ENCODE results near the gene EFCAB3.
A peak's percentile ranks its signal among the peaks of the same experiment; 100 is the strongest.
"Not testable (repeated sequence)": the region's sequence is repeated elsewhere in the genome, so short reads cannot be mapped to it uniquely, and the experiment has no call there.

The EFCAB3 gene

GRCh38 chr17:62380253-62380652, at the start of gene EFCAB3:
Gene EFCAB3 (plus strand): TSS chr17:62380553. CDS start chr17:62382980, 2,427 bp downstream.
- no peak for DNase-seq (ENCODE audit: low spot score)

DNA sequence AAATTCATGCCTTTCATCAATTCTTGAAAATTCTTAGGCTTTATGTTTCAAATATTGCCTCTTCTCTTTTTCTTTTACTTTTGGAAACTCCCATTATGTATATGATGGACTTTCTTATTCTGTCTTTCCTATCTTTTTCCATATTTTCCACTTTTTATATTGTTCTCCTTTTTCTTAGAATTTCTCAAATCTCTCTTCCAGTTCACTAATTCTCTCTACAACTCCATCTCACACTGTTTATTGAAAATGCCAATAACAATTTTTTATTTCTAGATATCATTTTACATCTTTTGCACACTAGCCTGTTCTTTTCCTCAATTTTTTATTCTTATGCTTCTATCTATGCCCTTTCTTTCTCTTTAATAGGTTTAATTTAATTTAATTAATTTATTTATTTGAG, 43.8 kb upstream of the EFCAB3 start:
- DNase-seq (ENCODE audit: low spot score), result no peak

- no peak for DNase-seq (ENCODE audit: low spot score)
Observed at GRCh38 chr17:62343764-62344270, 36.5 kb upstream of the EFCAB3 start.

- DNase-seq (ENCODE audit: low spot score), result no peak
Observed at GRCh38 chr17:62351176-62351575, 29.2 kb upstream of the EFCAB3 start.

DNA sequence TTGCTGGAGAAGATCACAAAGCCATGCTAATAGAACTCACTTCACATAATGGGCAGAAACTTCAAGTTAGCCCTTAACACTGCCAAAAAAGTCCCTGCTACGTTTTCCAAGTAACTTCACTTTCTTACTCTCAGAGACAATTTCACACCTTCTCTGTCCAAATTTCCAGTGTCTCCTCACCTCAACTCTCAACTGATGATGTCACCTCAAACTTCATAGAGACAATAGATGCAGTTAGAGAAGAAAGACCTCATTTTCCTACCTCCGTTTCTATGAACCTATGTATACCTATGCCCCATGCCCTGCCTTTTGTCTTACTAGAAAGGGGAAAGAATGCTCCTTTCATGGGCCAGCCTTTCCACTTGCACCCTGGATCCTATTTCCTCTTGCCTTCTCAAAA, 14.2 kb upstream of the EFCAB3 start:
- no peak for DNase-seq (ENCODE audit: low spot score)

DNA sequence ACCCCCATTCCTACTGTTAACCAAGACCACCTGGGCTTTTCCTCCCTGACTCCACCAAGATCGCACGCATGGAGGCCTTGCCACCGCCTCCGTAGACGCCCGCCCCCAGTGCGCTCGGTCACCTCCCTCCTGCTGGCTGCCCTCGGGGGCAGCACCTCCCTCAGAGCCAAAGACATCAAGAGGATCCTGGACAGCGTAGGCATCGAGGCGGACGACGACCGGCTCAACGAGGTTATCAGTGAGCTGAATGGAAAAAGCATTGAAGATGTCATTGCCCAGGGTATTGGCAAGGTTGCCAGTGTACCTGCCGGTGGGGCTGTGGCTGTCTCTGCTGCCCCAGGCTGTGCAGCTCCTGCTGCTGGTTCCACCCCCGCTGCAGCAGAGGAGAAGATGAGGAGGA, 1.2 kb downstream of the EFCAB3 start:
- DNase-seq (ENCODE audit: low spot score), result no peak

- DNase-seq (ENCODE audit: low spot score), result no peak
Observed at GRCh38 chr17:62388856-62389255, 8.5 kb downstream of the EFCAB3 start.

DNA sequence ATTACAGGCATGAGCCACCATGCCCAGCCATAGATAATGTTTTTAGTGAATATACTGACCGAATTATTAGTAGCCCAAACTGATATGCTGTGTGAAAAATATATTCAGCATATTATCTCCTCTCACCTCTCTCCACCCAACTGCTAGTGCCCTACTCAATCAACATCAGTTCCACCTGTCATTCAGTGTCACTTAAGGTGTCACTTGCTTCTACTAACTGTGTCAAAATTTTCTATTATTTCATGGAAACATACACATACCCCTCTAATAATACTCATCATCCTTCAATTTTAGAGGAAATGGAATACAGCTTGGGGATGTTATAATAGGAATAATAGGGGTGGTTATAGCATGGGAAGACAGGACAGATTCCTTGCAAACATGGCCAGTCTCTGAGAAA, 12.6 kb downstream of the EFCAB3 start:
- no peak for DNase-seq (ENCODE audit: low spot score)

- no peak for DNase-seq (ENCODE audit: low spot score)
Observed at GRCh38 chr17:62398891-62399290, 18.5 kb downstream of the EFCAB3 start.

DNA sequence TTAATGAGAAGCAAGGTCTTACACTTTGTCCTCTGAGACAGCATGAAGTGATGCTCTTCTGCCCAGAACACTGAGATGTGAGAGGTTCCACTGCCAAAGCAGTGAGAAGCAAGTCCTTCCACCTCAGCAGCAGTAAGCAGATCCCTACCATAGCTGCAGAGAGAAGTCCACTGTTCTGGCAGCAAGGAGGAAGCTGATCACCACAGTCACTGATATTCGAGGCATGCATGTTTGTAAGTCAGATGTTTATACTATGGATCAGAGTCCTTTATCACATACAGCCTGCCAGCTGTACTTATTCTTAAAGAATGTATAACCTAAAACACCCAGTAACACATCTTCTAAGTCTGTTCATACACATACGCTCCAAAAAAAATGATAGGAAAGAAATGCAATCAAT, 25.1 kb downstream of the EFCAB3 start:
- no peak for DNase-seq (ENCODE audit: low spot score)

DNA sequence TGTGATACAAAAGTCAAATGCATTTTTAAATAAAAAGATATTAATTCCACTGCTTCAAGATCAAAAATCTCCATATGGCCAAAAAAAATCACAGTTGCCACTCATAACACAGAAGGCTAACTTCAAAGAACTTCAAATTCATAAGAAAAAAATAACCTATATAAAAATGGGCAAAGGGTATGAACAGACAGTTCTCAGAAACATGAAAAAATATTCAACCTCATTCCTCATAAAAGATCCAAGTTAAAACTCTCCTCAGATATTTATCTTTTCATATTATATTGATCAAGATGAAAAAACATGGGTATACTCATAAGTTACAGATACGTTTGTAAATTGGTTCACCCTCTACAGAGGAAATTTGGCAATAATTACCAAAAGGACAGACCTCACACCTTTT, 32.7 kb downstream of the EFCAB3 start:
- not testable (repeated sequence) for DNase-seq (ENCODE audit: low spot score)

- DNase-seq (ENCODE audit: low spot score), result peak; percentile 77
Observed at GRCh38 chr17:62423647-62424461, 43.5 kb downstream of the EFCAB3 start, which contains the start of gene METTL2A. Gene METTL2A (plus strand): TSS chr17:62423897. CDS start chr17:62423903, 6 bp downstream.

GRCh38 chr17:62426214-62426613, 45.9 kb downstream of the EFCAB3 start:
- not testable (repeated sequence) for DNase-seq (ENCODE audit: low spot score)

DNA sequence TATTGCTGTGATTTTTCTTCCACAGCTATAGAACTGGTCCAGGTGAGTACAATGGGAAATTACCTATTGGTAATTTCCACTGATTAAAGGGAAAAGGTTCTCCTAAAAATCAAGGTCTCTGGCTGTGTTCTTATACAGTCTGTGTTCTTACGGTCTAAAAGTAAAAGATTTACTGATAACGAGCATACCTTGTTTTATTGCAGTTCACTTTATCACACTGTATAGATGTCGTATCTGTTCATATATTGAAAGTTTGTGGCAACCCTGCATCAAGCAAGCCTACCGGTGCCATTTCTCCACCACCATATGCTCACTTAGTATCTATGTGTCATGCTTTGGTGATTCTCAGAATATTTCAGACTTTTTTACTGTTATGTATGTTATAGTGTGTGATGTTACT, 54.9 kb downstream of the EFCAB3 start:
- DNase-seq (ENCODE audit: low spot score), result not testable (repeated sequence)

GRCh38 chr17:62441181-62441580, 60.8 kb downstream of the EFCAB3 start:
- not testable (repeated sequence) for DNase-seq (ENCODE audit: low spot score)

- no peak for DNase-seq (ENCODE audit: low spot score)
Observed at GRCh38 chr17:62444063-62444462, 63.7 kb downstream of the EFCAB3 start.

- DNase-seq (ENCODE audit: low spot score), result not testable (repeated sequence)
Observed at GRCh38 chr17:62445791-62446190, 65.4 kb downstream of the EFCAB3 start.

DNA sequence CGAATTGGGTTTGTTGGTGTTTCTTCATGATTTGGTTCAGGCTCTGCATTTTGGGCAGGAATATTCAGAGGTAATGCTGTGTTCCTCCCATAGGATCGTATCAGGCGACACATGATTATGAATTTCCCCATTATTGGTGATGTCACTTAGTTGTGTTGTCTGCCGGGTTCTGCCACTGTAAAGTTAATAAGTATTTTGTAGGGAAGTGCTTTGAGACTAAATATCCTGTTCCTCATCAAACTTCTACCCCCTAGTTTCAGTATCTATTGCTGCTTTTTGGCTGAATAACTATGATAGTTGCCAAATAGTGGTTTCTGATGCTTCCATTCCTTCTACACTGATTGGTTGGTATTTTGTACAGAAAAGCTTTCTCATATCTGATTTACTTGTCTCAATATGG, 71.8 kb downstream of the EFCAB3 start:
- DNase-seq (ENCODE audit: low spot score), result not testable (repeated sequence)

- DNase-seq (ENCODE audit: low spot score), result not testable (repeated sequence)
Observed at GRCh38 chr17:62453041-62453440, 72.7 kb downstream of the EFCAB3 start.

DNA sequence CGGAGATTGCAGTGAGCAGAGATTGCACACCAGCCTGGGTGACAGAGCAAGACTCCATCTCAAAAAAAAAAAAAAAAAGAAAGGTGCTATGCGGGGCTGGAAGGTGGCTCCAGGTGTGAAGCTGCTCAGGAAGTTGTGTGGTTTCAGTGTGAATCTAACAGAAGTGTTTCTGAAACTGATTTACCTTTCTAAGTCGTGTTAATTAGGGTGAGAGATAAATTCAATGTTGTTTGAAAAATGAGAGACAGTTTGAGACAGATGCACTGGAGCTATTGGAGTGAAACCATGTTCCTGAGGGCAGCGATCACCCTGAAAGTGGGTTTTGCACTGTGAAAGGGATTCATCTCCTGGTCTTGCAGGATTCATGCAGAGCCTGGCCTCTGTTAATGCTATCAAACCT, 73.3 kb downstream of the EFCAB3 start:
- peak; percentile 17 for DNase-seq (ENCODE audit: low spot score)

DNA sequence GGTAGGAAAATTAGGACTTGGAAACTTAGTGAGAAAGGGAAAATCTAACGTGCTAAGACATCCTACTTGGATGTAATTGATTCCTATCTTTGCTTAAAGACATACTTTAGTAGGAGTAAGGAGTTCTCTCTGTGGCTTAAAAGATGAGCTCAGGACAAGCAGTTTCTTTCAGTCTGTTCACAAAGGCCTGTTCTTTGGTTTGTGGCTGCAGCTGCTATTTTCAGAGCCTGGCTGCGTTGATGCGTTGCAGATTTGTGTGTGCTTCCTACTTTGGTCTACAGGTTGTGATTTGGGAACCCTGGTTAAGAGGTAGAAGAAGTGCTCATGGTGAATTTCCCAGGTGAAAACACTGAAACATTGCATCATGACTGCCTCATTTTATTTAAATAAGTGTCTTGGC, 73.8 kb downstream of the EFCAB3 start:
- DNase-seq (ENCODE audit: low spot score), result peak; percentile 34

DNA sequence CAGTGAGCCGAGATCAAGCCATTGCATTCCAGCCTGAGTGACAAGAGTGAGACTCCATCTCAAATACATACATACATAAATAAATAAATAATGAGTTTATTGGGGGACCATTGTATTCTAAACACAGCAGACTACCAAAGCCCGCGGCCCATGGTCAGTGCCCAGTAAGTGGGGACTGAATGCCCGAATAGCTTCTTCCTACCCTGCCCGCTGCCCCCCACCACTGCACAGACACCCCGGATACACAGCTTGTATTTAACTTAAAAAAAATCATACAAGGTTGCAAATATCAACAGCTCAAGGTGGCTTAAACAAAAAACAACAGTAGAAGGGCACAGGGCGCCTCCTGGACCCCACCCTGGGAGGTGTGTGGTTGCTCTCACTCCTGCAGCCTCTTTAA, 75.7 kb downstream of the EFCAB3 start:
- DNase-seq (ENCODE audit: low spot score), result no peak

- not testable (repeated sequence) for DNase-seq (ENCODE audit: low spot score)
Observed at GRCh38 chr17:62458483-62458882, 78.1 kb downstream of the EFCAB3 start.

DNA sequence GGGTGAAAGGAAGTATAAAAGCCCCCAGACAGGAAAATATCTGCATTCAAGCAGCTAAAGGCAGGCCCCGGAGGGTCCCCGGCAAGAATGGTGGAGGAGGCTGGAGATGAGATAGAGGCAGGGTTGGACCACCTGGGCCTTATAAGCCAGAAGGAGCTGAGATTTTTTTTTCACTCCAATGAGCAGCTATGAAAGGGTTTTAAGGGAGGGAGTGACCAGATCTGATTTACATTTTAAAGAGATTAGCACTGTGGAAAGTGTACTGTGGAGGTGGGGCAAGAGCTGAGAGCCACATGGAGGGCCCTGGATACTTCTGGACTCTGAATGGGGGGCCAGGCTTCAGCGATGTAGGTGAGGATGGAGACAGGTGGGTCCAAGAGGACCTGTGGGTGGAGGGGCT, 84.1 kb downstream of the EFCAB3 start:
- DNase-seq (ENCODE audit: low spot score), result not testable (repeated sequence)

Measured in germinal center (tissue), 1 donor.